Umbilical cord (tissue), 2 donors: ENCODE data around the gene AP5B1. TPM values are rescaled to one million over a fixed set of nuclear protein-coding genes. Genes with fewer than 3 reads are reported as not detected.

Source experiments
- DNase-seq: peaks from one replicate; pipeline ENCODE4 v3.0.0-alpha.2; 2015; ENCODE audit warnings: low spot score
- total RNA-seq: library from RNA; depleted of rRNA; stranded (reverse); fragments of >200 nt; gene quantifications from one replicate; pipeline ENCODE4 v1.2.3, GENCODE V29; 2014; ENCODE audit warnings: low replicate concordance; ENCODE audit not compliant: insufficient read depth

The AP5B1 gene
- total RNA-seq: 9.6 TPM

DNA sequence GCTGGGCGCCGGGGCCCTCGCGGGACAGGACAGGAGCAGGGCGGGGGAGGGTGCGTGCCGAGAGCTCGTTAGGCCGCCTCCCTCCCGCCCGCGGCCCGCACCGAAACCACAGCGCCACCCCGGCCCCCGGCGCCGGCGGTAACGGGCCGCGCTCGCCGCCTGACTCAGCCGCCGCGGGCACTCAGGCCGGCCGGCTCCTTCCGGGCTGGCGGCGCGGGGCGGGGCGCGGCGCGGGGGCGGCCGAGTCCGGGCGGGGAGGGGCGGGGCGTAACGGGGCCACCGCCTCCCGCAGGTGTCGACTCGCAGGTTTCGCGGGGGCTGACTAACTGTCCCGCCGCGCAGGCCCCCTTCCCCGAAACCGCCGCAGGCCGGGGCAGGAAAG is at the start of gene AP5B1:
Gene AP5B1 (minus strand): TSS at position 207 of the 382 bp plus-strand sequence. CDS start 385 bp downstream, outside the sequence.
- DNase-seq: peak; percentile 45

DNA sequence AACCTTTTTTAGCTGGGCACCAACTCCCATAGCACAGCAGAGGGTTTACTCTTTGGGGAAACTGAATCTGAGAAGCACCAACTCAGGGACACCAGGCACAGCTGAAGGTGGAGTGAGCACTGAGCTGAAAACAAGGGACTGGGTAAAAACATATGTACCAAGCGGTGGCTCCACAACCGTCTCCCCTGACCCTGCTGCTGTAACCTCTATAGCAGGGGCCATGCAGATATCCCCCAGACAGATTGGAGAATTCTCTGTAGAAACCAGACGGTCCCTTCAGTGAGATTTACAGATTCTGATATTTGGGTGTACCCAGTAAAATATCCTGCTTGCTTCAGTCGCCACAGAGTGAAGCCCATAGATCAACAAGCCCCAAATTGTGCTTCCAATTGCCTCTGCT is 48.7 kb upstream of the AP5B1 start:
- DNase-seq: no peak

- no peak for DNase-seq
Observed at GRCh38 chr11:65826984-65827735, 46.4 kb upstream of the AP5B1 start.

DNA sequence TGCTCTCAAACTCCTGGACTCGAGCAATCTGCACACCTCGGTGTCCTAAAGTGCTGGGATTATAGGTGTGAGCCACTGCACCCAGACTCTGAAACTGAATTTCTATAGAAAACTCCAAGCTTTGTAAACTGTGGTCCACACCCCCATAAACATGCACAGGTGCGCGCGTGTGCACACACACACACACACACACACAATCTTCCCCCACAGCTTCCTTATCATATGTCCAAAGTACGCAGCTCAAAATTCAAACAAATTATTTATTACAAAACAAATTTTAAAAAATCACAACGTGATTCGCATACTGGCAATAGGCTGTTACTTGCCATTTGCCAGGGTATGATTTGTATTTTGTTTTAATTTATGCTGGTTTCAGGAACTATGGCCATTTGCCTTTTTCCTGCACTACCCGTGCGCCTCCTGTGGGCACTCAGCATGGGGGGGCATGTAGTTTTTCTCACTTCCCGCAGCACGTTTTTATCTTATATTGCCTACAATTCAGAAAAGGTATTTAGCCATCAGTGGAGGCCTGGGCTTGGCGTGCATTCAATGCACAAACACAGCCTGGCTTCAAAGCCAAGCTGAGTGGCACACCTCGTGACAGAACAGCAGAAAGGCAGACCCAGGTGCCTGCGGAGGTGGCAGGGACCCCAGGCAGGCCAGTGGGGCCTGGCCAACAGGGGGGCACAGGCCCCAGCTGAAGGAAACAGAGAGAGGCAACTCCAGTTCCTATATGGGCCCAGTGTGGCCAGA is 42.2 kb upstream of the AP5B1 start:
- DNase-seq: no peak

GRCh38 chr11:65821107-65821506 is 40.3 kb upstream of the AP5B1 start:
- DNase-seq: no peak

DNA sequence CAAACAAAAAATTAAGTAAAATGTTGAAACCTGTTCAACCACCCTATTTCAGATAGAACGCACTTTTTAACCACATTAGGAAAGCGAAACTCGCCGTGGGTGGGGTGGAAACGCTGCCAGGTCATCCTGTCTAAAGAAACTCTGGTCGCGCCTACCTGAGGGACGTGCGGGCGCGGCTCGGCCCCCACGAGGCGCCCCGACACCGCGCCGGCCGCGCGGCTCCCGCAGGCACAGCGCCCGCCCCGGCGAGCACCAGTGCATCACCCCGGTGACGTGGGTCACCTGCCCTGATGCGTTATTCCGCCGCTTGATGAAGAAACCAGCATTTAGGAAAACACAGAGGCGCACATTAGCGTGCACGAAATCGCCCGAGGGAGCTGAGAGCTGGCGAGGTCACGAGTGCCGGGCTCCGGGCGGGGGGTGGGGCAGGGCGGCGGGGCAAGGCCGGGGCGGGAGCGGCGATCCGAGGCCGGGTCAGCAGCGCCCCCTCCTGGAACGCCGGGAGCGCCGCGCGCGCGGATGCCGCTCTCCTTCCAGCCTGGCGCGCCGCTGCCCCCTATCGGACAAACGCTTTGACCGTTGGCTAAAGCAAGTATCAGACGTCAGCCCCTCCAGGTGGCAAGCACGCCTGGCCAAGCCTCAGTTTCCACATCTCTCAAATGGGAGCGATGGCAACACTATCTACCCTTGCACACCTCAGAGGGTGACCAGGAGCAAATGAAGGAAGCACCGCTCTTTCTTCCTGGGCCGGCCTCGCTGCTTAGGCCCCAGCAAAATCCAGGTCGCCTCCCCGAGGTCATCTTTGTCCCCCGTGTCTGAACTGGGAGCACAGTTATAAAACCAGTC is 37.3 kb upstream of the AP5B1 start:
- peak; percentile 88 for DNase-seq

DNA sequence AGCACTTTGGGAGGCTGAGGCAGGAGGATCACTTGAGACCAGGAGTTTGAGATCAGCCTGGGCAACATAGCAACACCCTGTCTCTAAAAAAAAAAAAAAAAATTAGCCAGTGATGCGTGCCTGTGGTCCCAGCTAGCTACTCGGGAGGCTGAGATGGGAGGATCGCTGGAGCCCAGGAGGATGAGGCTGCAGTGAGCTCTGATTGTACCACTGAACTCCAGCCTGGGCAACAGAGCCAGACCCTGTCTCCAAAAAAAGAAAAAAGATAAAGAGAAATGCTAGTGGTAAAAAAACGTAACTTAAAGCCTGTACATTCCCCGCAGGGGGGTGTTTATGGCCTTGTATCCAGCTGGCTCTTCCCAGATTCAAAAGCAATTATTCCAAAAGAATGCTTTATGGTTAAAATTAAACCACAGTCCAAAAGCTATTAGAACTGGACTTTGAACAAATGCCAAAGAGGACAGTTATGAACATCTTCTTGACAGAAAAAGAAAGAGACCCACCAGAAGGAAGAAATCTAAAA is 36.6 kb upstream of the AP5B1 start:
- no peak for DNase-seq

- DNase-seq: no peak
Observed at GRCh38 chr11:65816696-65817095, 35.9 kb upstream of the AP5B1 start.

GRCh38 chr11:65814986-65815565 is 34.3 kb upstream of the AP5B1 start:
- DNase-seq: no peak

DNA sequence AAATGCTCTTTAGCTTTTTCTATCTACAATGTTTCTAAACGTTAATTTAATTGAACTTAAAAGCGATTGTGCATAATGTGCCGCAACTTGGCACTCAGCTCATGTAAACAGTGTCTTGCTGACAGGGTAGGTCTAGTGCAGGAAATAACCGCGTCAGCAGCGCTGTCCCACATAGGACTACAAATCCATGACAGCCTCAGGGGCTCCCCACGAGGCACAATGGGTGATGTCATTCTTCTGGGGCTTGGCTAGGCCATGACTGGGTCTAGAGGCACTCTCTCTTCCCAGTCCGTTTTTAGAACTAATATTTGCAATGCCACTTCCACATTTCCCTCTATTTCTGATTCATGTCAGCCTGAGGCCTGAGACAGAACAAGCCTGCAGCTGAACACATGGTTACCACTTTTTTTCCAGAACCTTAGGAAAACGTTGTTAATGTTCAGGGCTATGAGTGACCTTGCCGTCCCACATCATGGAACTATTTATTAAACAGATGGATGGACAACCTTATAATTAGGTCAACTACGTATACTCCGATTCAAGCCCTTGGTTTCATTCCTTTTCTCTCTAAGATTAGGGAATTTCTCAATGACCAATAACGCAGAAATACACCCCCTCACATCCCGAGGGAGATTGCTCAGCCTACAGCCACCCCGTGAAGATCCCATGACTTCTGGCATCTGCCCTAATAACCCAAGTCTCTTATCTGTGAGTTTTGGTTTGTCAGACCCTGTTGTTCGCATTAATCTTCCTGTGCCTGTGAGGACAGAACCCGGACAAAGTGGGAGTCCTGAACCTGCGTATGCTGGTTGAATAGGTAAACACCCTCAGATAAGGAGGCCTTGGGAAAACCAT is 33.6 kb upstream of the AP5B1 start:
- DNase-seq: peak; percentile 15

DNA sequence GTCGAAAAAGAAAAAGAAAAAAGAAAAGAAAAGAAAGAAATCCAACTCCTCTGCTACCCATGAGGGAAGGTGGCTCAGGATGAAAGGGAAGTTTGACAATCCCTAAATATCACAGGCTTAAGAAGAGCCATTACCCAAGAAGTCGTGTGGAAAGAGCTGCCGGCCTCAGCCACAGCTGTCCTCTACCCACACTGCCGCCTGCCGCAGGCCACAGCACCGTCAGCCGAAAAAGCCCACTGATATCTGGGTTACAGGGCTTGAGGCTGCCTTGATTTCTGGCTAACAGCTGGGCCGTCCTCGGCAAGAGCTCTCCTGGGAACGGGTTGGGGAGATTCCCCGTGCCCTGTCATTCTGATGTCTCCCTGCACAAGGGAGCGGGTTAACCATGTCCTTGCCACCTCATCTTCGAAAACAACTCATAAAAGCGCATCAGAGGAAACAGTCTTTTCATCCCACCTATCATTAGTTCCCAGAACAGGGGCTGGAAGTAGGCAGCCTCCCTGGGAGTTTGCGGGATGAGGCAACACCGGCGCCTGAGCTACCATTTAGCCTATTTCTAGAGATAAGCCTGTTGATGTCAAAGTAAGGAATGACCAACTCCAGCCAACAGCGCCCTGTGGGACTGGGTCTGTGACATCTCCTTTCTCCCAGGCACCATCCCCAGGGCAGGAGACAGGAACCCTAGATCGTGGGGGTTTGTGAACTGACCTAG is 31.1 kb upstream of the AP5B1 start:
- no peak for DNase-seq

- DNase-seq: no peak
Observed at GRCh38 chr11:65810046-65810868, 29.5 kb upstream of the AP5B1 start.

DNA sequence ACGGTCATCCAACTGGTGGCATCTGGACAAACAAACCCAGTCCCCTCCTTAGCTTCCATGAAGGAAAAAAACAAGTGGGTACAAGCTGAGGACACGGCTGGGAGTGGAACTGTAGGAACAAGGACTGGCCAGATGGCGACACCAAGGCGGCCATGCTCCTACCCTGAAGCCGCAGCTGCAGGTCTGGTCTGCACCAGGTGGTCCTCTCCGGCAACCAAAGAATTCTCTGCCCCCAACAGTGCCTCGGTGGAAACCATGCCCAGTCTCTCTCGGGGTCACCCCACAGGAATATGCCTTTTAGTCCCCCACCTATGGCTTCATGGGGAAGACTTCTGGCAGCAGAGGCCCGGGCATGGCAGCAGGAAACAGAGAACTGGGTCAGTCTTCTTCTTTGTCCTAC is 28.7 kb upstream of the AP5B1 start:
- no peak for DNase-seq

DNA sequence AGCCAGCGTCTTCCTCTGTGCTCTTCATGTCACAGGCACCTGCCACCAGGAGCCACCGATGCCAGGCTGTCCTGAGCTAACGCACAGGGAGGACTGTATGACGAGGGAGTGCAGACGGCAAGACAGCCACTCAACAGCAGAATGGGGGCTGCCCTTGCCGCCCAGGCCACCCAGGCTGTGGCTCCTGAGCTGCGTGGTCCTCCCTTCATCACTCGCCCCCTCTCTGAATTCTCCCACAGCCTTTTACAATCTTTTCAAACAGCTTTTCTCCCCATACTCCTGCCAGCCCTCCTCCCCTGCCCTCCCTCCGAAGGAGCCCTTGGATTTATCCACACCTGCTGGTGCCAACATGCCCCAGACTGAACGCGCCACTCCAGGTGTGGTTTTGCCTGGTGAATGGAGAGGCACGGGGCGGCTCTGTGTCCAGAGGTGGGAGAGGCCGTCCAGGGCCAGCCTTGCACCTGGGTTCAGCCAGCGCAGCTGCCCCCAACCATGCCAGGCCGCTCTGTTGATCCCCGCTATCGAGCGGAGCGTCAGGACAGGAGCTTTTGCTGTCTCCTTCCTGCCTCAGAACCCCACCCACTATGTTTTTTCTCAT is 28.1 kb upstream of the AP5B1 start:
- no peak for DNase-seq

- no peak for DNase-seq
Observed at GRCh38 chr11:65806979-65807378, 26.2 kb upstream of the AP5B1 start.

GRCh38 chr11:65803797-65804492 is 23.2 kb upstream of the AP5B1 start:
- no peak for DNase-seq

DNA sequence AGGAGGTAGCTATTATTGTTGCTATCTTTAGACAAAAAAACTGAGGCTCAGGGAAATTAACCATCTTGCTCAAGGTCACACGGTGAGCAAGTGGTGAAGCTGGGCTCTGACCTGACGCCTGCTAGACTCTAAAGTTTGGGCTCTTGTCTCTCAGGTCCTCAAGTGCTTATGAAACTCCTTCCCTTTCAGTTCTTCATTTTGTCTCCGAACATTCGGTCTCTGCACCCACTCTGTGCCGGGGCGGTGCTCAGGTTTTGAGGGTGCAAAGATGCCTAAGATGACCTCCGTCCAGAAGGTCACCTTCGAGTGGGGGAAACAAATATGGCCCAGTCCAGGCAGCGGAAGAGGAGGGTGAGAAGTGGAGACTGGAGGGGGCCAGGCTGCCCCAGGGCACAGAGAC is 22.1 kb upstream of the AP5B1 start:
- DNase-seq: no peak
